Measurements from ENCODE around the gene NYAP2. TPM values are rescaled to one million over a fixed set of nuclear protein-coding genes. Genes with fewer than 3 reads are reported as not detected.

NYAP2 gene
- total RNA-seq, 2 donors from 2014 or later = not detected

- no peaks in the 10 kb centered on the region for H3K4me1 Mint-ChIP-seq
- H3K4me3 ChIP-seq (ENCODE audit: low read length) = no peak overlapping the region
- H3K4me1 ChIP-seq (ENCODE audit: control insufficient read depth, insufficient read depth, low read length) = peaks cover 3% of the 10 kb centered on the region
- TF ChIP-seq CTCF (conservative IDR thresholded peaks at IDR 0.05) = no peak
- H3K9me3 ChIP-seq (ENCODE audit: control insufficient read depth, low read length) = no peaks in the 10 kb centered on the region
- H3K27me3 ChIP-seq (ENCODE audit: control insufficient read depth, insufficient read depth, low read length, poor library complexity, severe bottlenecking) = no peaks in the 10 kb centered on the region
- no peak overlapping the region for H3K4me3 Mint-ChIP-seq
- H3K36me3 Mint-ChIP-seq (ENCODE audit: low read depth) = no peaks in the 10 kb centered on the region
- H3K9ac ChIP-seq (ENCODE audit: extremely low read depth, low read length, poor library complexity, severe bottlenecking) = no peak overlapping the region
- WGBS, 2 experiments (ENCODE audit: insufficient coverage in 1 of 2, insufficient read length in 1 of 2) = 87 to 100% methylated on average over 1 to 3 of the region's 3 CpGs
- no peaks in the 10 kb centered on the region for H3K36me3 ChIP-seq (ENCODE audit: control insufficient read depth, insufficient read depth, low read length)
- no peaks in the 10 kb centered on the region for H3K9me3 Mint-ChIP-seq
- no peak overlapping the region for H3K27ac Mint-ChIP-seq
- H3K27me3 Mint-ChIP-seq (ENCODE audit: insufficient read depth) = no peaks in the 10 kb centered on the region
- no peak for DNase-seq
- no peak overlapping the region for H3K27ac ChIP-seq (ENCODE audit: low read depth, low read length)
Observed at GRCh38 chr2:225531559-225531958, 132.0 kb downstream of the NYAP2 start.

GRCh38 chr2:225532096-225532495, 132.6 kb downstream of the NYAP2 start:
- H3K36me3 Mint-ChIP-seq (ENCODE audit: low read depth) = no peaks in the 10 kb centered on the region

GRCh38 chr2:225534037-225534436, 134.5 kb downstream of the NYAP2 start:
- H3K4me1 Mint-ChIP-seq = no peaks in the 10 kb centered on the region
- 89 to 90% methylated on average over 2 to 5 of the region's 6 CpGs for WGBS, 2 experiments (ENCODE audit: insufficient coverage in 1 of 2, insufficient read length in 1 of 2)
- Histone ChIP-seq H3K9me3 (ENCODE audit: control insufficient read depth, low read length) (no peaks in the 10 kb centered on the region), H3K36me3 (ENCODE audit: control insufficient read depth, insufficient read depth, low read length) (no peaks in the 10 kb centered on the region), H3K27me3 (ENCODE audit: control insufficient read depth, insufficient read depth, low read length, poor library complexity, severe bottlenecking) (no peaks in the 10 kb centered on the region), H3K4me3 (ENCODE audit: low read length) (no peak overlapping the region), H3K4me1 (ENCODE audit: control insufficient read depth, insufficient read depth, low read length) (peaks cover 3% of the 10 kb centered on the region), H3K9ac (ENCODE audit: extremely low read depth, low read length, poor library complexity, severe bottlenecking) (no peak overlapping the region), H3K27ac (ENCODE audit: low read depth, low read length) (no peak overlapping the region)
- H3K36me3 Mint-ChIP-seq (ENCODE audit: low read depth) = no peaks in the 10 kb centered on the region
- H3K27ac Mint-ChIP-seq = no peak overlapping the region
- DNase-seq = no peak
- H3K9me3 Mint-ChIP-seq = peaks cover 8% of the 10 kb centered on the region
- no peak overlapping the region for H3K4me3 Mint-ChIP-seq
- no peak for TF ChIP-seq CTCF (conservative IDR thresholded peaks at IDR 0.05)
- no peaks in the 10 kb centered on the region for H3K27me3 Mint-ChIP-seq (ENCODE audit: insufficient read depth)

More at GRCh38 chr2:225532096-225532495, 132.6 kb downstream of the NYAP2 start:
- H3K4me1 ChIP-seq (ENCODE audit: control insufficient read depth, insufficient read depth, low read length) = peaks cover 3% of the 10 kb centered on the region
- H3K4me3 ChIP-seq (ENCODE audit: low read length) = no peak overlapping the region
- H3K27me3 ChIP-seq (ENCODE audit: control insufficient read depth, insufficient read depth, low read length, poor library complexity, severe bottlenecking) = no peaks in the 10 kb centered on the region
- WGBS, 2 experiments (ENCODE audit: insufficient coverage in 1 of 2, insufficient read length in 1 of 2) = 89% methylated on average over 1 of the region's 1 CpG; no CpG with 5 or more reads in 1 of the 2 experiments
- no peaks in the 10 kb centered on the region for H3K4me1 Mint-ChIP-seq
- H3K9me3 Mint-ChIP-seq = no peaks in the 10 kb centered on the region
- H3K9me3 ChIP-seq (ENCODE audit: control insufficient read depth, low read length) = no peaks in the 10 kb centered on the region
- TF ChIP-seq CTCF (conservative IDR thresholded peaks at IDR 0.05) = no peak
- H3K27ac Mint-ChIP-seq = no peak overlapping the region
- H3K27ac ChIP-seq (ENCODE audit: low read depth, low read length) = no peak overlapping the region
- DNase-seq = no peak
- no peaks in the 10 kb centered on the region for H3K36me3 ChIP-seq (ENCODE audit: control insufficient read depth, insufficient read depth, low read length)
- no peak overlapping the region for H3K4me3 Mint-ChIP-seq
- H3K9ac ChIP-seq (ENCODE audit: extremely low read depth, low read length, poor library complexity, severe bottlenecking) = no peak overlapping the region
- H3K27me3 Mint-ChIP-seq (ENCODE audit: insufficient read depth) = no peaks in the 10 kb centered on the region

All from endodermal cell (in vitro differentiated cells).